ENCODE data around the gene LIPC.
"Not testable (repeated sequence)": the region's sequence is repeated elsewhere in the genome, so short reads cannot be mapped to it uniquely, and the experiment has no call there.

Gene LIPC

DNA sequence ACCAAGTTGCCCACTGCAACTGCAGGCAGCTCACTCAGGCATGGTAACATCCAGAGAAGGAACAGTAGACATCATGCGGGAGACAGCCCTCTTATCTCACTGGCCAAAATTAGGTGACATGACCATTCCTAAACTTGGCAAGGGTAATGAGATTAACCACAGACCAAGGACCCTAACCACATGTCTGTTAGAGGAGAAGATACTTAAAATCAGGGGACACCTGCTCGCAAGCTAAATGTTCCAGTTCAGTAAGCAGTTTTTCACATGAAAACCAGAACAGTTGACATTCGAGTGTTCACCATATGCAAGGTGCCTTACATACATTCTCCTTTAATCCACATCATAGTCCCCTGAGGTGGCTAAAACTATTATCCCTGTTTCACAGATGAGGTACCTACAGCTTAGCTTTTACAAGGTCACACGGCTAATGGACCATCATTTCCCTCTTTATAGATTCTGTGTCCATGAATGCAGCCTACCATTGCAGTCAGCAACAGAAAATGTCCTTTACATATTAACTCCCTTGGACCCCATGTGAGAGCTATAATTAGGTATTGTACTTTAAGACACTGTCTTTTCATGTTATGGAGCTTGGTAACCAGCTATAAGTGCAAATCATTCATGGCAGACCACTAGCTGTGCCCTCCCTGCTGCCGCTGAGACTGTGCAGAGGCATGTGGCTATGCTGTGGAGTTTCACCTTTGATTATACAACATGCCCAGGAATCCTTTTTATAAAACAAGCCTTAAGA is 154.1 kb downstream of the LIPC start:
- no peak for DNase-seq (ENCODE audit: low read depth)

DNA sequence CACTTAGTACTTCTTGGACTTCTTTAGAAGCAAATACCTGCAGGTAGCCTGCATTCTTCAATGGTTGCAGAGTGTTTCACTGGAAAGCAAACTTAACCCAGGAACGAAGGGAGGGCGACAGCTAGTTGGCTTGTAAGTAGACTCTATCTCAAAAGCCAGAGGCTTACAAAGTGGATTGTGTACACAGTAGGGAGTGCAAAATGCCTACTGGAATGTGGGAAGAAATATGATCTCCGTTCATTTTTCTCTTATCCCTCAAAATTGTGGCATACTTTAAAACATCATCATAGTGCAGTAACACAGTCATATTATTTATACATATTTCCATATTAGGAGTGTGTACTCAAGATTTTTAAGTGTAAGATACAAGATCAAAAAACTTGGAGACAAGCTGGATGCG is 155.7 kb downstream of the LIPC start:
- no peak for DNase-seq (ENCODE audit: low read depth)

DNA sequence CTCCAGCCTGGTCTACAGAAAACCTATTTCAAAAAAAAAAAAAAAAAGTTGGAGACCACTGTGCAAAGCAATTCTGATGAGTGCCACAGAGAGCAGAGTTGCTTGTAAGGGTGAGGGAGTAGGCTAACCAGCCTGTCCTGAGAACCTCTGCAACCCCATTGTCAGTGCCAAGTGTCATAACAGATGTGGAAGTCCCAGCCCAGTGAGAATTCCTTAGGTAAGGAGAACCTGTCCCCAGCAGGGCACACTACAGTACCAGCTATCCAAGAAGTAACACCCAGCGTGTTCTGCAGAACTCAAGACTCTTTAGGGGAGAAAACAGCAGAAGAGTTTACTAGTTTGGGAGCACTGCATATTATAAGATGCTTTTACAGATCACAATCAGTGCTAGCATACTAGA is 156.3 kb downstream of the LIPC start:
- no peak for DNase-seq (ENCODE audit: low read depth)

DNA sequence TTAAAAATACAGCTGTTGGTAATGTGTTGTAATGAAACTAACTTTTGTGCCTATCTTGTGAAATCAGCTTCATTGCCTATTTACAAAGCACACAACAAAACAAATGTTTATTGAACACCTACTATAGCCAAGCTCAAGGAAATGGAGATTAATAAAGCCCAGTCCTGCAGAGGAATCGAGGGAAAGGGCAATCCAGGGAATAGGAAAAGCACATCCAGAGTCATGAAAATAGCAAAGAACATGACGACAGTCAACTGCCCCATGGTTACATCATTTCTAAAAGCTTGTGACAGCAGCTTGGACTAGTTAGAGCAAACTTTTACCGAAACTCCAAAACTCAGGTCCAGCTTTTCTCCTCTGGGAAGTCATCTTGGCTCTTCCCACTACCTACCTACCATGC is 157.3 kb downstream of the LIPC start:
- no peak for DNase-seq (ENCODE audit: low read depth)

DNA sequence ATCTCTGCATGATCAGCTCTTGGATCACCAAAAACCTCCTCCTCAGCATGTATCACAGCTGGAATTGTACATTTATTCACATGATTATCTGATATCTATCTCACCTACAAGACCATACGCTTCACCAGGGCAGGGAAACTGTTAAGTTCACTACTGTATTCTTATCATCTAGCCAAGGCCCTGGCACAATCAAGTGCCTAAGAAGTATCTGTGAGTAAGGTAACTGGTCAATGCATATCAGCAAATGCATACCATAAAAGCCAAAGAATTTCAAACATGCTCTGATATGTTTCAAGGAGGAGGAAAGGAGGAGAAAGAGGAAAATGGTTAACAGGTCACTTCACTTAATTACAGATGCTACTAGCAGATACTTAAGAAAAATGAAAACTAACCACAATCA is 158.4 kb downstream of the LIPC start:
- DNase-seq (ENCODE audit: low read depth) = no peak

DNA sequence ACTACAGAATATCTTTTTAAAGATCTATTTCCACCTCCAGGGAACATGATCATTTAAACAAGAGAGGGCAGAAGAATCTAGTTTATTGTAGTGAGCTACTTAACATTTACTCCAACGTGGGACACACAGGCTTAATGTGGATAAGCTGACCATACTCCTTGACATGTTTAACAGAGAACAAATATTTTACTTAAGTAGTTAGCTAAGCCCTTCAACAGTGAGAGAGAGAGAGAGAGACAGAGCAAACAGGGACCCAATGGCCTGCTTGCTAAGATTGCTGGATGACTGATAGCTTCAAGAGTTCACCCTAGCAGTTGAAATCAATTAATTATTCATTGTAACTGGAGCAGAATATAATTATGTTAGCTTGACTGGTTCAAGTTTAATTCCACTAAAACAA is 159.1 kb downstream of the LIPC start:
- DNase-seq (ENCODE audit: low read depth) = no peak

DNA sequence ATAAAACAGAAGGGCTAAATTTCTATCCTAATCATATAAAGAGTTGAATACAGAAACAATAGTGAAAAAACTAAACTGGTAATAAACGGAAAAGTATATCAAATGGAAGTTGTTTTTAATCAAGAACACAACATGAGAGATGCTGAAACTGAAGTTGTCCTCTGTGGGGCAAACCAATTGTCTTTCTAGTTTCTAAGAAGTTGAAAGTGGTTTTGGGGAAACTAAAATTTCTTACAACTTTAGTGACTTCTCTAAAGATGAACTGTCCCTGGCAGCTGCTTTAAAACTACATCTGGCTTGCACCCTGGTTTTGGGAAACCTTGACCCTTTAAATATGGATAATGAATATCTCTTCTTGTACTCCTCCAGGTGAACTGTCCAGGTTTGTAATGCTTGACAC is 162.1 kb downstream of the LIPC start:
- DNase-seq (ENCODE audit: low read depth) = no peak

DNA sequence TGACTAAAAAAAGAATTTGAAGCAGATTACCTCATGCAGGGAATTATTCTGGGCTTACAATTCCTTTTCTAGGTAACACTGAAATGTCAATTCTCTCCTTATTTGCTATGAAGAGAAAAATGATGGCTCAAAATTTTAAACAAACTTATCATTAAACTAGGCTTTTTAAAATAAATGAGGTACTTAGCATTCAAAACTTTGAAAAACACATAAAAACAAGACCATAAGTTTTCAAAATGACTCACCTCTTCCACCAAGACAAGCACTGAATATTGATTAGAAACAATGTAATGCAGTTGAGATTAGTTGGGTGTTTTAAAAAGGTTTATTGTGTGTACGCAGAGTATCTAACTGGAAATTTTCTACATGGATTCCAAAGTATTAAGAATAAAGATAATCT is 163.1 kb downstream of the LIPC start:
- DNase-seq (ENCODE audit: low read depth) = no peak

DNA sequence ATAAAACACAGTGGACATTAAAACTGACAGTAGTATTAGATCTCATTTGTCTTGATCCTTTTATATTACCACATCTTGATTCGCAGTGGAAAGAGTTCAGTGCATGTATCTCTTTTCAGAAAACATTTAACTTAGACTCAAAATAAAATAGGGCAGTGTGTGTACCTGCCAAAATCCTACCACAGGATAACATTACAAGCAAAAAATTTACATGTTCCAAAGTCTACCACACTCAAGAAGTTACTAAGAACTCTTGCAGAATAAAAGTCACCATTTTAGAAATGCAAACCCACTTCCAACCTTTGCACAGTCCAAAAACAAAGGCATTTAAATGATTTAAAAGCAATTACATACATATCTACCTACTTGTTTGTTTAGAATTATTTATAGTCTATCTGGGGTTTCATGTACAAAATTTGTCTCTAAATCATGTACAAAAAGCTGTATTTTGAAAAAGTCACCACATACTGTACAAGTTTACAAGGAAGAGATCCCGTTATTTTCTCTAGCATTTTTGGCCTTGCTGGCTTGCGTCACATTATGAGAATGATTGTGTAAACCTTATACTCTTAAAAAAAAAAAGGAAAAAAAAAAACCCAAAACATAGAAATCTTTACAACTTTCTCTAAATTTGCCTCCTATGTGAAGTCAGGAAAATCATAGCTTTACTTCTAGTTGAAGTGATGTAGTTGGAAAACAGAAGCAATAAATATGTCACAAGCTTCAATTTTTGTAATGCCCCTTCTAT is 163.9 kb downstream of the LIPC start:
- DNase-seq (ENCODE audit: low read depth) = no peak

DNA sequence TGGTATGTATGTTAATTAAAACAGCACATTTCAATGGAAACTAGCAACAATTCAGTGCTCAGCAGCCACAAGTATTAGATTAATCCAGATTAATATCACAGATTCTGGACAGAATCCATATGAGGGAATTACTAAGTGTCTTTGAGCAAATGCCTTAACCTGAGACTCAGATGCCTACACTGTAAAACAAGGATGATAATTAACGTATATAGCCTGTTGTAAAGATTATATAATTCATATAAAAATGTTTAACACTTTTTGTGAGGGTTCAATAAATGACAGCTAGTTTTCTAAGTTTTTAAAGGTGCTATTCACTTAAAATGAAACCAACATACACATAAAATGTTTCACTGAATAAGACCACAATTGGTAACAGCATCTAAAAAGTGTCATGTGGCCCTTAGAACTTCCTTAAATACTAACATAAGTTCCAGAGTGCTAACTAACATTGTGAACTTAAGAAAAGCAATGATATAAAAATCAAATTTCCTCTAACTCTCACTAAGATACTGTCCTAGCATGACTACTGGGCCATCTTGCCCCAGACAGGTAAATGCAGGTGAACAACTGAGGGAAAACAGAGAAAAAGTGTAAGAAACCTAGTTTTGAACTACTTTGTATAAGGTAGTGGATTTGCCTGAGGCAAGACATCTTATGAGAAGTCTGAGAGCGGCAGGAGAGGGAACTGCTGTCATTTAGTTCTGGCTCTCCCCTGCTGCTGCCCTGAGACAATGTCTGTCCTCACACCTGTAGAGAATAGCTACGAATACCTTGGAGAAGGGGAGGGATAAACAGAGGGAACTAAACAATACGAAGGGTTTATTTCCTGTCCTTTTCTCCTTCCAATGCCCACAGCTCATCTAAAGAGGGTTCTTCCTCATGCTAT is 166.4 kb downstream of the LIPC start:
- no peak for DNase-seq (ENCODE audit: low read depth)

DNA sequence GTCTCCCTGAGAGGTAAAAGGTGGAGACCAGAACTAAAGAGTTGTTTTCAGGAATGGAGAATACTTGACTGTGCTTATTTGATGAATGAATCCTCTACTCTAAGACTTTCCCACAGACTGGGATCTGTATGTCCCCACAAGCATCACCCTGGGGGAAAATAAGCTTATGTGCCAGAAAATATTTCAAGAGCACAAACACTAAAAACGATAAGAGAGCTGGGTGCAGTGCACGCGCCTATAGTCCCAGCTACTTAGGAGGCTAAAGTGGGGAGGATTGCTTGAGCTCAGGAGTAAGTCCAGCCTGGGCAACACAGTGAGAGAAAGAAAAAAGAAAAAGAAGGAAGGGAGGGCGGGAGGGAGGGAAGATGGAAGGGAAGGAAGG is 167.0 kb downstream of the LIPC start:
- DNase-seq (ENCODE audit: low read depth) = no peak

DNA sequence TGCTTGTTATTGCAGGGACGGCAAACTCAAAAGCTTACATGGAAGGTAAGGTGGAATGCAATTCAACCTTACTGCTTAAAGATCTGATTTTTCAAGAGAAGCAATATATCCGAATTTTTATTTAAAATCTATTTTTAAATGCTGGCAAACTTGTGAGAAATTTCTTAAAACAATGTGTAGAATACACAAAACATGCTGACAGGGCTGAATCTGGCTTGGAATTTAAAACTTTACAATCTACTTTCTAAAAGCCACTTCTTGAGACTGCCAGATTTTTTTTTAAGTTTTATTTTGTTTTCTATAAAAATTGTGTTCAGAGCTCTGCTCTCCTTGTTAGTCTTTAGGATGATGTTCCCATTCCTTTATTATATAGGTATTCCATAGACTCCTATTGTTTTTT is 171.0 kb downstream of the LIPC start:
- DNase-seq (ENCODE audit: low read depth) = no peak

DNA sequence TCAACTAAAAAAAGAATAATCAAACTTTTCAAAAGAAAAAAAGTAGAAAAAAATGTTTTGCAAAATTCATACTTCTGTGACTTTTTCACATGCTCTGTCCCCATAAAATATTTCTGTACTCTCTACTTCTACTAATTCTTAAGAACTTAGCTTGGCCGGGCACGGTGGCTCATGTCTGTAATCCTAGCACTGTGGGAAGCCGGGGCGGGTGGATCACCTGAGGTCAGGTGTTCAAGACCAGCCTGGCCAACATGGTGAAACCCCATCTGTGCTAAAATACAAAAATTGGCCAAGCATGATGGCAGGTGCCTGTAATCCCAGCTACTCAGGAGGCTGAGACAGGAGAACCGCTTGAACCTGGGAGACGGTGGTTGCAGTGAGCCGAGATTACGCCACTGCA is 172.1 kb downstream of the LIPC start:
- DNase-seq (ENCODE audit: low read depth) = not testable (repeated sequence)

DNA sequence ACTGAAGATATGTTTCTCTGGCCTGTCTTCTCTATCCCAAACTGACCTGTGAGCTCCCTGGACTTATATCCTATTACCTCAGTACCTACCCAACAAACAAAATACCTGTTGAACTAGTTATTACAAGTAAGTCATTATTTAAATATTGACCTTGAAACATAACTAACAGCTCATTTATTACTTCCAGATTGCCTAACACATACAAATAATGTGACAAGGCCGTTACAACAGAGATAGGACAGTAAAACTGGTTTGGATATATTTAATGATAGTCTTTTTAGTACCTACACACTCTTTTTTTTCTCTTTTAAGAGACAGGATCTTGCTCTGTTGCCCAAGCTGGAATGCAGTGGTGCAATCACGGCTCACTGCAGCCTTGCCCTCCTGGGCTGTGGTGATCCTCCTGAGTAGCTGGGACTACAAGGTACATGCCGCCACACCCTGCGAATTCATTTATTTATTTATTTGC is 172.7 kb downstream of the LIPC start:
- no peak for DNase-seq (ENCODE audit: low read depth)

DNA sequence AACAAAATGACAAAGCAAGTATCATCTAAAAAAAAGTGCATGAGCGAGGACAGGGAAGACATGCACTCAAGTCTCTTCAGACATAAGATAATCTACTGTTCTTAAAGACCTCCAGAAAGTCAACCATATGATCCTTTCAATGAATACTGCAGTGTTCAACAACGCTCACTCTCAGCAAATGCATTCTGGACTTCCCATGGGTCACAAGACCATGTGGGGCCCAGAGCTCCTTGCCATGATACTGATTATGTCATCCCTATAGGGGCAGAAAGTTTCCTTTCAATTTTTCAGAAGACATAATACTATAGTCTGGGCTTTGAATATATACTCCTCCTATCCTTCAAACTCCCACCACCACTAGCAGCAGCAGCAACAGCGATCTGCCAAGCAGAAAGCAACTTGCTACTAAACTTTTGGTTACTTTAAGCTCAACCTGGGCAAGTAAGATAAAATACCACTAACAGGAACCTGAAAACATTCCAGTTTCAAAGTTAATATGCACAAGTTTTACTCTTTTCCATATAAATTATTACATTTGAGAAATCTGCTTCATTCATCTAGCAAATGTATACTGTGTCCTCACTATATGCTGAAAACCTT is 174.2 kb downstream of the LIPC start:
- no peak for DNase-seq (ENCODE audit: low read depth)

DNA sequence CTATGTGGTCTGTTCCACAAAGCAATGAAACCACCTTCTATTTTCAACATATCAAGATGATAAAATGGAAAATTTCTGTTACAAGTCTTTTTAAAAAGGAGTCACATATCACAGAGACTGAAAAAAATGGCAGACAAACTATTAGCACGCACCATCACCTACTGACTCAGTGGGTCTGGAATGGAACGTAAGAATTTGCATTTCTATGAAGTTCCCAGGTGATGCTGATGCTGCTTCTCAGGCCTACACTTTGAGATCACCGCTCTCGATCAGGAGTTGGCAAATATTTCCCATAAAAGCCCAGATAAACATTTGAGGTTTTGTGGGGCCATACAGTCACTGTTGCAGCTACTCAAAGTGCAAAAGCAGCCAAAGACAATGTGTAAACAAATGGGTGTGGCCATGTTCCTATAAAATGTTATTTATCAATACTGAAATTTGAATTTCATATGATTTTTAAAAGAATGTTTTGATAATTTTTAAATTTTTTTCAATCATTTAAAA is 174.8 kb downstream of the LIPC start:
- no peak for DNase-seq (ENCODE audit: low read depth)

DNA sequence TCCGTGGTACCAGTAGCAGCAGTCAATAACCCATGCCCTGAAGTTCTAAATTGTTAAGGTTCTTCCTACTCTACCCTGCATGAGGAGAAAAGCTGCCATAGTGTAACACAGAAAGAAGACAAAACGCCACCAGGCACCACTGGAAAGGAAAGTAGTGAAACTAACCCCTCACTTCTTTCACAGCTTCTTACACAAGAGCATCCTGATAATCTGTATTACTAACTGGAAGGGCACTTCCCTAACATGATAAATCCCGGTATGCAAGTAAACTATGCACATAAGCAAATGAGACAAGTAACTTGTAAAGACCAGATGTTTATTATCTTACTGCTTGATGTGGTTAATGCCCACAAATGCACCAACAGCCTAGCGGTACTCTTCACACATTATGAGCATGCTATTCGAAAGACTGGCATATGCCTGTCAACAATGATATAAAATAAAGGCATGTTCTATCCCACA is 176.4 kb downstream of the LIPC start:
- DNase-seq (ENCODE audit: low read depth) = no peak

DNA sequence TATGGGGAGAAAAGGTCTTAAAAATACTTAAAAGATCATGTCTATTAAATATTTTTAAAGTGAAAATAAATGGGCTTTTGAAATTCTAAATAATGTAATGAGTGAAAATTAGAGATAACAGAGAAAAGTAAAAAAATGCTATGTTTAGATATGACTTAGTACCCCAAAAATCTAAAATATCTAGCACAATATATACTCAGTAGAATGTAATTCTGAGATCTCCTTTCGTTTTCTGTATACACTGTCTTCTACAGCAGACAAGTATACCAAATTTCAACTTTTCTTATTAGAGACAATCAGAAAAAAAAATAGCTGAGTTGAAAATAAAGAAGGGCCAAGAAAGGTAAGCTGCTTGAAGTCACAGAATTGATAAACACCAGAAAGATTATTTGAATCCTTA is 176.9 kb downstream of the LIPC start:
- DNase-seq (ENCODE audit: low read depth) = no peak

DNA sequence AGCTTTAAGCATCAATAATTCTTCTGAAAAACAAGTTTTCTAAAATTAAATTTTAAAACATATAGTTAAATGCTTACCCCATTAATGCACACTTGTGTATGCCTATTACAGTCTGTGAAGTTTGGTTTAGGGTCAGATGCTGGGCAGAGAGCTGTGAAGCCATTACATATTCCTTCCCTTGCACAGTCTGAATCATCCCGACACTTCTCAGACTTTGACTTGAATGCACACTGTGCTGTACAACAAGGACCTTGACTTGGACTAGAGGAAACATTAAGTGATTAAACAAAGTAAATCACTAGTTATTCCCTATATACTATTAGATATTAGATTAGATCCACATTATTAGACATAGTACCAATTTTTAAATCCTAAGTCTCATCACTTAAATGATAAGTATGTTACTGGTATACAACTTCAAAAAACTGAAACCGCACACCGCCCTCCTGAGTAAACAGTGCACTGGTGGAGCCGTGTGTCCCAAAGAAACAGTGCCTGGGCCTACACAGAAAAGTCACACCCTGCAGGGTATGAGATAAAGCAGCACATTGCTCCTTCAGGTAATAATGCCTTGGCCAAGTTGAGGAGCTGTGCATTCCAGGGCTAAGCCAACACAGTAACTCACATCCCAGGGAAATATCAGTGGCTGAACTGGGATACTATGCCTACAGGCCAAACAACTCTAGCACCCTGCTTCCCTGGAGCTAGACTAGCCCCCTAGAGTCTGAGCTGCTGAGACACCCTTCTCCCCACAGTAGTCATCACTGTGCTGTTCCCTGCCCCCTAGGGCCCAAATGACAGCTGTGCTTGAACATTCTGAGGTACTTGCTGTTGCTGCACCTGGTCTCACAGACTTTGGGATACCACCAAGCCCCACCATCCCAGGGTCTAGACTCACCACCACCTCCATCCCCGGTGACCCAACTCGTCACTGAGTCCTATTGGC is 180.2 kb downstream of the LIPC start:
- no peak for DNase-seq (ENCODE audit: low read depth)

DNA sequence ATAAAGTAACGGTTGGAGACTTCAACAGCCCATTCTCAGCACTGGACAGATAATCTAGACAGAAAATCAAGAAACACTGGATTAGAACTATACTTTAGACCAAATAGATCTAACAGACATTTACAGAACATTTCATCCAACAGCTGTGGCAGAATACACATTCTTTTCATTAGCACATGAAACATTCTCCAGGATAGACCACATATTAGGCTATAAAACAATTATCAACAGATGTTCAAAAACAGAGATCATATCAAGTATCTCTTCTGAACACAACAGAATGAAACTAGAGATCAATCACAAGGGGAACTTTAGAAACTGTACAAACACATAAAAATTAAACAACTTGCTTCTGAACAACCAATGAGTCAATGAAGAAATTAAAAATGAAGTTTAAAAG is 184.4 kb downstream of the LIPC start:
- DNase-seq (ENCODE audit: low read depth) = no peak
